ENCODE measurements around the gene CEACAM19. TPM values are rescaled to one million over a fixed set of nuclear protein-coding genes. Genes with fewer than 3 reads are reported as not detected.

CEACAM19 gene
- total RNA-seq, 1 experiment from 2014 or later: 67.8 TPM

- DNase-seq: no peak
- H3K27ac Mint-ChIP-seq (ENCODE audit: unreplicated experiment): no peak overlapping the region
- H3K9me3 Mint-ChIP-seq (ENCODE audit: low read depth, unreplicated experiment): no peaks in the 10 kb centered on the region
- no TSS peak for BruUV-seq (replicated peaks)
- CTCF ChIA-PET: interaction anchor here (0.8 kb wide), 1 partner anchor 23 kb away, joined by 3 read pairs; no protein-coding TSS in a partner anchor
- H3K4me1 Mint-ChIP-seq (ENCODE audit: low read depth, unreplicated experiment): peaks cover 24% of the 10 kb centered on the region
- no peak for TF ChIP-seq CTCF (IDR thresholded peaks at IDR 0.05; ENCODE audit: unreplicated experiment)
- H3K27me3 Mint-ChIP-seq (ENCODE audit: unreplicated experiment): no peaks in the 10 kb centered on the region
- no peaks in the 10 kb centered on the region for H3K36me3 Mint-ChIP-seq (ENCODE audit: insufficient read depth, unreplicated experiment)
- H3K4me3 Mint-ChIP-seq (ENCODE audit: low read depth, unreplicated experiment): no peak overlapping the region
- intact Hi-C loops (cut with micrococcal nuclease; ENCODE audit: unreplicated experiment): no loop called here
Measured at GRCh38 chr19:44701228-44701627, 29.9 kb downstream of the CEACAM19 start.

- no peaks in the 10 kb centered on the region for H3K9me3 Mint-ChIP-seq (ENCODE audit: low read depth, unreplicated experiment)
- peaks cover 10% of the 10 kb centered on the region for H3K4me1 Mint-ChIP-seq (ENCODE audit: low read depth, unreplicated experiment)
- no peaks in the 10 kb centered on the region for H3K27me3 Mint-ChIP-seq (ENCODE audit: unreplicated experiment)
- no peak for TF ChIP-seq CTCF (IDR thresholded peaks at IDR 0.05; ENCODE audit: unreplicated experiment)
- CTCF ChIA-PET: interaction anchor here (0.6 to 0.7 kb wide), 2 partner anchors 59 to 131 kb away, joined by 3 read pairs; no protein-coding TSS in a partner anchor
- no peak overlapping the region for H3K27ac Mint-ChIP-seq (ENCODE audit: unreplicated experiment)
- intact Hi-C loops (cut with micrococcal nuclease; ENCODE audit: unreplicated experiment): no loop called here
- no TSS peak for BruUV-seq (replicated peaks)
- DNase-seq: no peak
- no peaks in the 10 kb centered on the region for H3K36me3 Mint-ChIP-seq (ENCODE audit: insufficient read depth, unreplicated experiment)
- no peak overlapping the region for H3K4me3 Mint-ChIP-seq (ENCODE audit: low read depth, unreplicated experiment)
Measured at GRCh38 chr19:44702551-44703176, 31.4 kb downstream of the CEACAM19 start.

- H3K27ac Mint-ChIP-seq (ENCODE audit: unreplicated experiment): no peak overlapping the region
- DNase-seq: no peak
- no peak for TF ChIP-seq CTCF (IDR thresholded peaks at IDR 0.05; ENCODE audit: unreplicated experiment)
- CTCF ChIA-PET: interaction anchor here (0.6 kb wide), 1 partner anchor 58 kb away, joined by 3 read pairs; no protein-coding TSS in a partner anchor
- H3K4me3 Mint-ChIP-seq (ENCODE audit: low read depth, unreplicated experiment): no peak overlapping the region
- BruUV-seq (replicated peaks): no TSS peak
- no peaks in the 10 kb centered on the region for H3K27me3 Mint-ChIP-seq (ENCODE audit: unreplicated experiment)
- peaks cover 1% of the 10 kb centered on the region for H3K4me1 Mint-ChIP-seq (ENCODE audit: low read depth, unreplicated experiment)
- intact Hi-C loops (cut with micrococcal nuclease; ENCODE audit: unreplicated experiment): no loop called here
- H3K36me3 Mint-ChIP-seq (ENCODE audit: insufficient read depth, unreplicated experiment): no peaks in the 10 kb centered on the region
- H3K9me3 Mint-ChIP-seq (ENCODE audit: low read depth, unreplicated experiment): no peaks in the 10 kb centered on the region
Measured at GRCh38 chr19:44703336-44704078, 32.2 kb downstream of the CEACAM19 start.

GRCh38 chr19:44704982-44705381 lies 33.7 kb downstream of the CEACAM19 start:
- no peak overlapping the region for H3K4me3 Mint-ChIP-seq (ENCODE audit: low read depth, unreplicated experiment)
- TF ChIP-seq CTCF (IDR thresholded peaks at IDR 0.05; ENCODE audit: unreplicated experiment): no peak
- DNase-seq: no peak
- H3K36me3 Mint-ChIP-seq (ENCODE audit: insufficient read depth, unreplicated experiment): no peaks in the 10 kb centered on the region
- BruUV-seq (replicated peaks): no TSS peak
- no peaks in the 10 kb centered on the region for H3K27me3 Mint-ChIP-seq (ENCODE audit: unreplicated experiment)
- CTCF ChIA-PET: no interaction called here
- no peaks in the 10 kb centered on the region for H3K4me1 Mint-ChIP-seq (ENCODE audit: low read depth, unreplicated experiment)
- no peaks in the 10 kb centered on the region for H3K9me3 Mint-ChIP-seq (ENCODE audit: low read depth, unreplicated experiment)
- intact Hi-C loops (cut with micrococcal nuclease; ENCODE audit: unreplicated experiment): no loop called here
- H3K27ac Mint-ChIP-seq (ENCODE audit: unreplicated experiment): no peak overlapping the region

All from Calu3 (cell line).